GM21381 (cell line): ENCODE data around the gene SLC9C2.
"Not testable (repeated sequence)": the region's sequence is repeated elsewhere in the genome, so short reads cannot be mapped to it uniquely, and the experiment has no call there.

Experiments
- ATAC-seq: cut with Tn5 transposase; IDR thresholded peaks from one replicate; pipeline ENCODE4 v1.9.1; 2021; ENCODE audit warnings: mild to moderate bottlenecking, moderate library complexity; ENCODE audit not compliant: unreplicated experiment

The SLC9C2 gene

DNA sequence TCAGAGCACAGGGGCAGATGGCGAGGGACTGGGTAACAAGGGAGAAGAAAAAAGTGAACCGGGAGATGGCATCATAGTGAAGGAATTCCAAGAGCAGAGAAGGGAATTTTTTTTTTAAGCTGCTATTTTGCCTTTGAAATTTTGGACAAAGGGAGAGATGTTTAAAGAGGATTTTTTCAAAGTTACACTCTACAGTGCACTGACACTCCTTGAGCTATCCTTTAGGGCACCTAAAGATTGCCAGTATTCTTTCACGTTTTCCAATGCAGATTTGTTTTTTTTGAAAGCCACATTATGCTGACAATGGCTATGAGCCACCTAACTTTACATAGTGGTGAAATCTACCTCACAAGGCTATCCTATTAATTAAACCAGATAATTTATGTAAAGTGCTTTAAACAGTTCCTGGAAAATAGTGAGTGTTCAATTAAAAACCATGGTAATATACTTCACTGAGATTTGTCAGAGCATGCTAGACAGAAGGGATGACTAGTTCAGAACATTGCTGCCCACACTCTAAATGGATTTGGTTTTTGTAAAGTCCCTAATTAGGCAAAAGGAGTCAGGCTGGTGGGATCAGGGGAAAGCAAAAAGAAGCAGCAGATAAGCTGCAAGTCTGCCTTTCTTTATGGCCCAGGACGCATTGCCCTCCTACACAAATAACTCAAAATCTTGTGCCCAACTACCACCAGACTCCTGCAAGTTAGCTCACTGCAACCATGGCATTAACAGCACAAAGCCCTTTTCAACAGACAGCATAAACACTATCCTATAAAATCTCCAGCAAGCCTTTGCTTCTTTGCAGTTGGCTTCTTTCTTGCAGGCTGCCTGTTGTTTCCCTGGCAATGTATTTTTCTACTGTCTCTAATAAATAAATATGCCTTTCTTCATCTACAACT, 71.8 kb downstream of the SLC9C2 start:
- ATAC-seq, result no peak

DNA sequence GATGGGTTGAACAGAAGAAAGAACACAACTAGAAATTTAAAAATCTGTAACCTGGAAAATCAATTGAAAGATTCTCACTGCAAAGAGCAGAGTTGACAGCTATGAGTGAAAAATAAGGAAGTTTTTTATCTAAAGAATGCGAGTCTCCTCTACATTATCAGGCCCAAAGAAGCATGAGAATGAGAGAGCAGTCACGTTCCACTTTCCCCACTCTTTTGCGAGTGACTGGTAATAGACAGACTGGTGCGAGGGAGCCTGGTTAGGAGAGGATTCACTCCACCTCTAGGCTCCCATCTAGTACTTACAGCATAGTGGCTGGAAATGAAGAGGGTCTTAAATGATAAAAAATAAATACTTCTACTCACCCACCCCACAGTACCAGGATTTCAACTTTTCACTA, 73.8 kb downstream of the SLC9C2 start:
- ATAC-seq, result no peak

DNA sequence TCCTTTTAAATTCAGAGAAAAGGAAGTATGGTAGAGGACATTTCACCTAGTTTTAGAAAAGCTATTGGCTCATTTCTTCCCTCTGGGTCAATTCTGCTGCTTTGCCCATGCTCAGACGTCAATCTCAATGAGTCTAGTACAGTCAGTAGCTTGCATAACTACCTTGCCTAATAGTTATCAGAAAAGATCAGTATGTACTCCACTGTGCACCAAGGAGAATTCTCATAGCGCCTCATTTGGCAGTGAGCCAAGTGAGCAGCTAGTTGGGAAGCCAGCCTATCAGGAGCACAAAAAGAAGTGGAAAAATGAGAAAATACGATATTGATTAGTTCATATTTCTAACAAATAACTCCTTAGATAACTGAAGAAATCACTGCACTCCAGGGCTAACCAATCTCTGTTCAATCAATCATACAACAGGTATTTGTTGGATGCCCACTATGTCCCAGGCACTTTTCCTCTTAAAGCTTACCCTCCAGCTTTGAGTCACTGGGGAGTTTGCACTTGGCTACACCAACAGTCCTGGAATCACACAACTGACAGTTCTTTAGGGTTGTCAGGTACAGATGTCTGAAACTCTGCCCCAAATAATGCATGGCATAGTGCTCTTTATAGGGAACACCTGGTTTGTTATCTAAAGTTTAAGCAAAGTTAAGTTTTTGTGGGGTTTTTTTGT, 75.6 kb downstream of the SLC9C2 start:
- no peak for ATAC-seq

DNA sequence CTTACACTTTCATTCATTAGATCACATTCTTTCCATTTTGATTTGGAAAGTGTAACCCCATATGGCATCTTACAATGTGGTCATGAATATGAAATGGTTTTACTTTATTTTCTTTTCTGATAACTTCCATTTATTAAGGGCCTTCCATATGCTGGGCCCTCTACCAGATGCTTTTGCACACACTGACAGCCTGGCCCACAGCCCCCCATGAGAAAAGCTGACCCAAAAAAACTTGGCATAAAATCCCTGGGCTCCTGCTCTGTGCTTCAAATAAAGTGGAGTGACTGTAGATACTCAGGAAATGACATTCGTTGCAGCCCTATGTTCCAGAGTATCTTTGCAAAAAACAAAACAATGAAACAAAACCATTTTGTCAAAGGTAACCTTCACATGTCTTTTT, 76.9 kb downstream of the SLC9C2 start:
- no peak for ATAC-seq

DNA sequence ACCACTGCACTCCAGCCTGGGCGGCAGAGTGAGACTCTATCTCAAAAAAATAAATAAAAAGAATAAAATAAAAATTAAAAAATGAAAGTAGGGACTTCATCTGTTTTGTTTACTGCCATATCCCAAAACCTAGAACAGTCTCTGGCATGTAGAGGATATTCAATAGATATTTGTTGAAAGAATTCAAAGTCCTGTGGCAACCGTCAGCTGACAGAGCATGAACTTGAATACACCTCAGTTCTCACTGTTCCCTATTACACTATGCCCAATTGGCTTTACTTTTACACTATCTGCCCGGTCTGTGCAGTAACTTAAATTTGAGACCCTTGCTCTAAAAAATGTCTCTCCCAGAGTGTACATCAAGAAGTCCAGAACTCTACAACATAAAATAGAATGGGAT, 79.5 kb downstream of the SLC9C2 start:
- ATAC-seq, result no peak

DNA sequence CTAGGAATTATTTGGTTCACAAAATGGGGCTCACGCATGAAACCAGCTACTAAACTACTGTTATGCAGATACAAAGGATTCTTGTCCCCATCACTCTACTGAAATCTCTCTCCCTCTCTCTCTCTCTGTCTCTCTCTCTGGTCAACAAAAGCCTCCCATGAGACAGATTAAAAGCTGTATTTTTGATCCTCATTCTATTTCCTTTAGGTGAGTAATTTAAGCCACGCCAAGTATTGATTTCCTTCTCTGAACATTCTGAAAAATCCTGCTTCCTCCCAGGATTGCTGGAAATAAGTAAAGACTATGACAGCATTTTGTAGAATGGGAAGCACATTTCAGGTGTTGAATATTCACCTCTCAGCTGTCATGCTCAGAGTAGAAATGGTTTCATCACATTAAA, 82.1 kb downstream of the SLC9C2 start:
- ATAC-seq, result no peak

DNA sequence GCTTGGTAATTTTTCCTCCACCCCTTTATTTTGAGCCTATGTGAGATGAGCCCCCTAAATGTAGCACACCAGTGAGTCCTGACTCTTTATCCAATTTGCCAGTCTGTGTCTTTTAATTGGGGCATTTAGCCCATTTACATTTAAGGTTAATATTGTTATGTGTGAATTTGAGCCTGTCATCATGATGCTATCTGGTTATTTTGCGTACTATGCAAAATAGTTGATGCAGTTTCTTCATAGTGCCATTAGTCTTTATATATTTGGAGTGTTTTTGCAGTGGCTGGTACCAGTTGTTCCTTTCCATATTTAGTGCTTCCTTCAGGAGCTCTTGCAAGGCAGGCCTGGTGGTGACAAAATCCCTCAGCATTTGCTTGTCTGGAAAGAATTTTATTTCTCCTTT, 88.4 kb downstream of the SLC9C2 start:
- not testable (repeated sequence) for ATAC-seq

DNA sequence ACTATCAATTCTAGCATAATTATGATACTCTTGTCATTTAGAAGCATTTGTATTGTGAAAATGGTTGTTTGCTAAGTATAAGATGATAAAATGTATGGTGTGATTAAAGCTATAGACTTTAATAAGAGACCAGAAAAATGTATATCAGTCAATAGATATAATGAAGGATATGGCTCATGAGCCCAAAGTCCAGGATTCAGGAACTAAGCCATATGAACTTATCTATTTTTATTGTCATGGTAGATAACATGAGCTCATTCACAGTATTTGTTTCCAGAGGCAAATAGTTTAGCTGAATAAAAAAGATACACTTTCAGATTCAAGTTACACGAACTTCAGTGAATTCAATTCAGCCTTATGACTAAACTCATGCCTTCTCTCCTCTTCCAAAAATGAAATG, 93.1 kb downstream of the SLC9C2 start:
- no peak for ATAC-seq

DNA sequence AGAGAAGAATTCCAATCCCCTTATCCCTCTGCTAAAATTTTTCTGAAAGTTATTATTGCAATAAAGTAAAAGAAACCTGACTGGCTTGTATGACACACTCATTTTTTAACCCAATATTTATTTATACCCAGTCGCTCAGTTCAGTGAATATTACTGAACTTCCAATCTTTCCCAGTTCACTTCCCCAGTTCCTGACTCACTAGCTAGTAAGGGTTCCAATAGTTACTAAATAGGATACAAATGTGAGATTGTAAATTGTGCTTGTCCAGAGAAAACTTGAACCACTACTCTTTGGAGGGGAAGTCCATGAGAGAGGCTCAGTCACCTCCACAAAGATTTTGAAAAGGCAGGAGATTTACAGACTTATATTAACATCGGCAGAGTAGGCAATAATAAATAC, 94.3 kb downstream of the SLC9C2 start:
- no peak for ATAC-seq

DNA sequence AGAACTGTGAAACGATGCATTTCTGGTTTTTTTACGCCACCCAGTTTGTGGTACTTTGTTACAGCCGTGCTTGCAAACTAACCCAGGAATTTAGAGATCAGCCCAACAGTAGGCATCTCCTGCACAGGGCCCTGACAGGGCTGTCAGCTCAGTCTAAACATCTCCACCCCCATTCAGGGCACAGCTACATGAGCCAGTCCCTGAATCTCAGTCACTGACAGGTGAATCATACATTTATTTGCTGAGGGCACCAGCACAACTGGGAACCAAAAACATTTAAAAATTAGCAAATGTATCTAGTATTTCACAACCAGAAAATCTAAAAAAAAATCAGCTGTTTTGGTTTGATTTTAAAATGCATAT, 95.0 kb downstream of the SLC9C2 start:
- ATAC-seq, result no peak

DNA sequence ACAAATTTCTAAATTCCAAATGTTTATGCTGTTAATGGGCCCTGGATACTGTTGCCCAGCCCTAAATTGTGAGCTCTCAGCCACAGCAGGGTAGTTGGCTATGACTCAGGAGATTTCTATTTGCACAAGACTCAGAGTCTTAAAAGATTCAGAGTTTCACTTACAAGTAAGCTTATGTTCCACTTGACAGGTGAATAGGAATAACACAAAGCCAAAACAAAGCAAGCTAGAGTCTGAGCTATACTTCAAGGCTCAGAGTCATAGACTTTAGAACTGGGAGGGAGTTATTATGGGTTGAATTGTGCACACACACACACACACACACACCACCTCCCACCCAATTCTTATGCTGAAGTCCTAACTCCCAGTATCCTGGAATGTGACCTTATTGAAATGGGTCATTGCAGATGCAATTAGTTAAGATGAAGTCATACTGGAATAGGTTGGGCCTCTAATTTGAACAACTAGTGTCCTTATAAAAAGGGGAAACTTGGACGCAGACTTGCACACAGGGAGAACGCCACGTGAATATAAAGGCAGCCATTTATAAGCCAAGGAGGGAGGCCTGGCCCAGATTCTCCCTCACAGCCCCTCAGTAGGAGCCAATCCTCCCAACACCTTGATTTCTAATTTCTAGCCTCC, 95.5 kb downstream of the SLC9C2 start:
- no peak for ATAC-seq

DNA sequence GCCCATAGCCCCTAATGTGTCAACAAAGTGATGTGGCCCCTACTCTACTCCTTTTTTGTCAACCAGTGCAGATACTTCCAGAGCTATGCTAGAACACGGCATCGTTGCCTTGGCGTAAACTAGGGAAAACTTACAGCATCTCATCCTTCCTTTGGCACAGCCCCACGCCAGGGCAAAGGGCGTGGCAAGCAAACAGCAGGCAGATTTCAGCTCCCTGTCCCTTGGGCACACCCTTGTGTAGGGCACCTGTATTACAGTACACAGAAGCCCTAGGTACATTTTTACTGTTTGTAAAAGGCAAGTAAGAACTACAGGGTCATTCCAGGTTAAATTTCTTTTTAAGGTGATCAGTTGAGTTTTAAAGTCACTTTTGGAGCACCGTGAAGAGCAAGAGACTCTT, 96.4 kb downstream of the SLC9C2 start:
- no peak for ATAC-seq

DNA sequence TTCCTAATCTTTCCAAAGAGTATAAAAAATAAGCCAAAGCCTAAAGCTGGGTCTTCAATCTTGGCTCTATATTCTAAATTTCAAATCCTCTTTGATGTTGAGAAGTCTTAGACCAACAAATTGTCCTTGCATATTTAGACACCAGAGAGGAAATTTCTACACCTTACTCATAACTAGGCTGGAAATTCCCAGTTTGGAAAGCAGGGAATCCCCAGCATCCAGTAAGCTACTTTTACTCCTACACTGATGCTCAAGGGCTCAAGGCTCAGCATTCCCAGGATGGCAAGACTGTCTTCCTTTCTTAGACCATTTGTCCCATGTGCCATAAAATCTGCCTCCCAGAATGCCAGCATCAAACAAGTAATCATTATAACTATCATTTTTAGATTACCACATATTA, 97.5 kb downstream of the SLC9C2 start:
- ATAC-seq, result no peak

DNA sequence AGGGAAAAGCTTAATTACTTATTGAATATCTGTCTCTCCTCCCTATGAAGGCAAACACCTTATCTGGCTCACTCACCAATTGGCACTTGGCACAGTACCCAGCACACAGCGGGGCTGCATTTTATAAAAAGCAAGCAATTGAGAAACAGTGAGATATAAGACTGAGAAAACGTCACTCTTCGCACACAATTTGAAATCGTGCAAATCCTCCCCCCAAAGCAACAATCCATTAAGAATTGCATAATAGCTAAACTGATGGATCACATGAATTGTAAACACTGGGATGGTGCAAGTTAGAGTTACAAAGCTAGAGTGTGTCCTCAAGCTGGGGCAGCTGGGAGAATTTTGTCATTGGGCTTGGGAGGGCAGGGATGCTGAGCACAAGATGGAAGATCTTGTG, 98.6 kb downstream of the SLC9C2 start:
- no peak for ATAC-seq

DNA sequence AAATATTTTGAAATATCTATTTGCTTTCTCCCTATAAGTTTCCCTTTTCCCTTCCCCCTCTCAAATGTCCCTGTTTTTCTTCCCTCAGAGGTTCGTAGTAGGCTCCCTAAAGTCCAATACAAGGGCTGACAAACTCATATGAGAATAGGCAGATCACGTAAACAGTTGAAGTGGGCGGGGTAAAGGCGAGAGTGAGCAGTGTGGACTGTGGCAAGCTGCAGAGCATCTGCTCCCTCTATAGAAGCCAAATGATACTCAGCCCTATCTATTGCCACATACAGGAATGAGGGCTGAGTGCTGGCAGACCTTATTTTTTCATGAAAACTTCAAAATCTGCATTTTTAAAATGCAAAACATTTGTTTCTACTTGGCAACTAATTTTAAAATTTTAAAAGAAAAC, 99.5 kb downstream of the SLC9C2 start:
- no peak for ATAC-seq

DNA sequence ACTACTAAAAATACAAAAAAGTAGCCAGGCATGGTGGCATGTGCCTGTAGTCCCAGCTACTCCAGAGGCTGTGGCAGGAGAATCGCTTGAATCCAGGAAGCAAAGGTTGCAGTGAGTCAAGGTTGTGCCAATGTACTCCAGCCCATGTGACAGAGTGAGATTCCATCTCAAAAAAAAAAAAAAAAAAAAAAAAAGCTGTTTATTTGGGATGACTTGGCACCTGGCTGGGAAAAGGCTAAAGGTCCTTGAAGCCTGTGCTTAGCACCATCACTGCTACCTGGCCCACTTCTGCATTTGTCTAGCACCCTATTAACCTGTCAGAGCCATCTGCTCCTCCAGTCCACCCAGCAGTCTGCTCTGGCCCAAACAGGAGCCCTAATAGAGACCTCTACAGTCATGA, 100.8 kb downstream of the SLC9C2 start:
- no peak for ATAC-seq

DNA sequence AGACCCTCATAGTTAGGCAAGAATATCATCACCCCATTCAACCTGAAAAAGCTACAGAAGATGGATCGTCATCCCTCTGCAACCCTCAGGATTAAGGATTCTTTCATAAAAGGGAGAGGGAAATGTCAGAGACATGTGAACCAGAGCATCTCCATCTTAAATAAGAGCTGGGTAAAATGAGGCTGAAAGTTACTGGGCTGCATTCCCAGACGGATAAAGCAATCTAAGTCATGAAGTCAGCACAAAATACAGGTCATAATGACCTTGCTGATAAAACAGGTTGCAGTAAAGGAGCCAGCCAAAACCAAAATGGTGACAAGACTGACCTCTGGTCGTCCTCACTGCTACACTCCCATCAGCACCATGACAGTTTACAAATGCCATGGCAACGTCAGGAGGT, 103.1 kb downstream of the SLC9C2 start:
- ATAC-seq, result no peak

DNA sequence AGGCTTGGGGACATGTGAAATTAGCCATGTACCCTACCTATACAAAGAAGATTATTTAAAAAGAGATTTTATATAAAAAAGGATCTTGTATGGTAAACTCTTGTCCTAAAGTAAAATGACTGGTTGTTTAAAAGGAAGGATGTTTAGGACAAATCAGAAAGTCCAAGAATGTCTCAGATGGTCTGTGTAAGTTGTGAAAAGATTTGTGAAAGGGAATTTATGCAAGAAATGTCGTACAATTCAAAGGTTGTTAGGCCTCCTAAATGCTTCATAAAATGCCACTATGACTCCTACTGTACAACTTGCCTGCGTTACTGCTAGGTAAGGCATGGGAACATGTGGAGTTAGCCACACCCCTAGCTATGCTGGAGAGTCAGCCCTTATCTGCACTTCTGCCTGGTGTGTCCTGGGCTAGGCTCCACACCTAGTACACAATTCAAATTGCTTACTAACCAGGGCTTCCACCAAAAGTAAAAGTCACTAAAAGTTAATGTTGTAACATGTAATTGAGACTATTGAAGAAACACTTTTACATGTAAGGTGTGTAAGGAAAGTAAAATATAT, 106.0 kb downstream of the SLC9C2 start:
- ATAC-seq, result no peak

DNA sequence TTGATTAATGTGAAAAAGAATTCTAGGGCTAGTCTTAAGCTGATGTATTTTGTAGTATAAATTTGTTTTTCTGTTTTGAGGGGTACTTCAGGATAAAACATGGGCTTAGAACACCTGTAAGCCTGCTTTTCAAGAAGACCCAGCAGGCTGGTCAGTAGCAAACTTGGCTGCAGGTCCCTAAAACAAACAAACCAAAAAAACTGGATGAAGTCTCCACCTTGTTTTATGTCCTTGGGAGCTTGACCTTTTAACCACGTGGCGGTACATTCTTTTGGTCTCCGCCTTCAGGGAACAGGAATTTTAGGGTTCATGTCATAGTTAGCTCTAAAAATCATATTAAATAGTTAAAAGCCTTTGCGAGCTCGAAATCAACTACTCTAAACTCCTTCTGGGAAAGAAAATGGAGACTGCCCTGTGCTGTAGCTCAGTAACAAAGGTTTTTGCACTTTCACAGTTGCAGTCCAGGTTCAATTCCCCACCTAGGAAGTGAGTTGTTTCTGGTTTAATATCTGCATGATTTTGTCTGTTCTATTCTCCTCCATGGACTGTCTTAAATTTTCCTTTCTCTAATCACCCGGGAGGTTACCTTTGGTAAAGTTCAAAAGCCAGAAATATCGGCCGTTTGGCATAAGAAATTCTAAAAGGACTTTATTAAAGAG, 107.1 kb downstream of the SLC9C2 start:
- ATAC-seq, result no peak

DNA sequence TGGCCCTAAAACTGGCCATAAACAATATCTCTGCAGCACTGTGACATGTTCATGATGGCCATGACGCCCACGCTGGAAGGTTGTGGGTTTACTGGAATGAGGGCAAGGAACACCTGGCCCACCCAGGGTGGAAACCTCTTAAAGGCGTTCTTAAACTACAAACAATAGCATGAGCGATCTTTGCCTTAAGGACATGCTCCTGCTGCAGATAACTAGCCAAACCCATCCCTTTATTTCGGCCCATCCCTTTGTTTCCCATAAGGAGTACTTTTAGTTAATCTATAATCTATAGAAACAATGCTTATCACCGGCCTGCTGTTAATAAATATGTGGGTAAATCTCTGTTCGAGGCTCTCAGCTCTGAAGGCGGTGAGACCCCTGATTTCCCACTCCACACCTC, 109.7 kb downstream of the SLC9C2 start:
- ATAC-seq, result not testable (repeated sequence)

DNA sequence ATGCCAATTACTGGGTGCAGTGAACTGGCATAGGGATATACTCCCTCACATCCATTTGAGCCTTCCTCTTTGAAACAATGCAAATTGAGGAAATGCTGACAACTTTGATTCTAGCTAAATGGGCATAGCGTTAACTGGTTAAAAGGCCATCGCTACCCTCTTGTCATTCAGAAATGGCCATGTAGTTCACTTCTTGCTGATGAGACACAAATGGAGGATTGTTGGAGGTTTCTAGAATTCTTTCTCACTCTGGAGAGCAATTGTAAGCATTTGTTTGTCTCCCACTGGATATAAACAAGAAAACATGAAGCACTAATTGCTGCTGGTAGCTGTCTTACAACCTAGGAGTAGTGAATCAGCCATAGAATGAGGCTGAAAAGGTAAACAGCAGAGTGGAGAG, 111.4 kb downstream of the SLC9C2 start:
- no peak for ATAC-seq
